ENCODE measurements around the gene CFP.

- no peak for TF ChIP-seq CTCF (IDR thresholded peaks at IDR 0.05)
- TF ChIP-seq POLR2A (IDR thresholded peaks at IDR 0.05) = no peak
- TF ChIP-seq POLR2AphosphoS5 (IDR thresholded peaks at IDR 0.05) = no peak
Observed at GRCh38 chrX:47664737-47665136, 35.0 kb upstream of the CFP start.

All from prostate gland (tissue), 2 donors.